ENCODE results near the gene DNER. TPM values are rescaled to one million over a fixed set of nuclear protein-coding genes. Genes with fewer than 3 reads are reported as not detected.

The DNER gene
- total and polyA plus RNA-seq, 2 experiments from 2014 or later, result 4.7 to 8.8 TPM

DNA sequence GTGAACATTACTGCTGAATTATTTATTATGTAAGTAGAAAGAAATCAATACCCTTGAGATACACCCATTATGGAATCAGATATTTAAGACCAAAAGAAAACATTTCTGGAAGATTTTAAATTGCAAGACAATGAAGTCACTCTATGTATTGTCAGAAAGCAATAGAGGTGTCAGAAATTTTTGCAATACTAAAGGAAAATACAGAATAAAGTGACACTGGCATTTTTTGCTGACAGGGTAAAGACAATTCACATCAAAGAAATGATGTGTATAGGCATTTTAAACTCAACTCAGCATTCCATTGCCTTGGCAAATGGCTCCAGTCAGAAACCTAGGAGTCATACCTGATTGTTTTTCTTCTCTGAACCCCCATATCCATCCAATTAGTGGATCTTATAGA, 252.2 kb downstream of the DNER start:
- Mint-ChIP-seq H3K36me3 (ENCODE audit: low read depth) (no peaks in the 10 kb centered on the region), H3K4me1 (no peaks in the 10 kb centered on the region), H3K27me3 (ENCODE audit: insufficient read depth, low read depth, poor library complexity) (peaks cover 3% of the 10 kb centered on the region), H3K9me3 (no peaks in the 10 kb centered on the region), H3K27ac (no peak overlapping the region), H3K4me3 (no peak overlapping the region)
- Histone ChIP-seq H2AFZ (no peak overlapping the region), H3K4me2 (no peak overlapping the region), H3K27ac (ENCODE audit: low read depth) (no peak overlapping the region), H3K4me1 (ENCODE audit: insufficient read depth) (no peaks in the 10 kb centered on the region), H3F3A (replicated peaks; ENCODE audit: low read depth) (no peaks in the 10 kb centered on the region), H4K20me1 (replicated peaks; ENCODE audit: insufficient read depth) (no peaks in the 10 kb centered on the region), H3K9me2 (ENCODE audit: insufficient read depth) (no peaks in the 10 kb centered on the region), H3K36me3 (ENCODE audit: insufficient read depth) (no peaks in the 10 kb centered on the region), H3K4me3 (no peak overlapping the region), H3K27me3 (ENCODE audit: insufficient read depth) (no peaks in the 10 kb centered on the region), H3K79me2 (replicated peaks; ENCODE audit: insufficient read depth) (no peaks in the 10 kb centered on the region)
- TF ChIP-seq CREB1 (CRISPR knock-in tag; IDR thresholded peaks at IDR 0.05; ENCODE audit: low read depth), result no peak
- TF ChIP-seq STAT1 (IDR thresholded peaks at IDR 0.05; ENCODE audit: unreplicated experiment), result no peak
- TF ChIP-seq, protein P1, sequence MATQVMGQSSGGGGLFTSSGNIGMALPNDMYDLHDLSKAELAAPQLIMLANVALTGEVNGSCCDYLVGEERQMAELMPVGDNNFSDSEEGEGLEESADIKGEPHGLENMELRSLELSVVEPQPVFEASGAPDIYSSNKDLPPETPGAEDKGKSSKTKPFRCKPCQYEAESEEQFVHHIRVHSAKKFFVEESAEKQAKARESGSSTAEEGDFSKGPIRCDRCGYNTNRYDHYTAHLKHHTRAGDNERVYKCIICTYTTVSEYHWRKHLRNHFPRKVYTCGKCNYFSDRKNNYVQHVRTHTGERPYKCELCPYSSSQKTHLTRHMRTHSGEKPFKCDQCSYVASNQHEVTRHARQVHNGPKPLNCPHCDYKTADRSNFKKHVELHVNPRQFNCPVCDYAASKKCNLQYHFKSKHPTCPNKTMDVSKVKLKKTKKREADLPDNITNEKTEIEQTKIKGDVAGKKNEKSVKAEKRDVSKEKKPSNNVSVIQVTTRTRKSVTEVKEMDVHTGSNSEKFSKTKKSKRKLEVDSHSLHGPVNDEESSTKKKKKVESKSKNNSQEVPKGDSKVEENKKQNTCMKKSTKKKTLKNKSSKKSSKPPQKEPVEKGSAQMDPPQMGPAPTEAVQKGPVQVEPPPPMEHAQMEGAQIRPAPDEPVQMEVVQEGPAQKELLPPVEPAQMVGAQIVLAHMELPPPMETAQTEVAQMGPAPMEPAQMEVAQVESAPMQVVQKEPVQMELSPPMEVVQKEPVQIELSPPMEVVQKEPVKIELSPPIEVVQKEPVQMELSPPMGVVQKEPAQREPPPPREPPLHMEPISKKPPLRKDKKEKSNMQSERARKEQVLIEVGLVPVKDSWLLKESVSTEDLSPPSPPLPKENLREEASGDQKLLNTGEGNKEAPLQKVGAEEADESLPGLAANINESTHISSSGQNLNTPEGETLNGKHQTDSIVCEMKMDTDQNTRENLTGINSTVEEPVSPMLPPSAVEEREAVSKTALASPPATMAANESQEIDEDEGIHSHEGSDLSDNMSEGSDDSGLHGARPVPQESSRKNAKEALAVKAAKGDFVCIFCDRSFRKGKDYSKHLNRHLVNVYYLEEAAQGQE (IDR thresholded peaks at IDR 0.05; ENCODE audit: unreplicated experiment), result no peak
- TF ChIP-seq, protein P2, sequence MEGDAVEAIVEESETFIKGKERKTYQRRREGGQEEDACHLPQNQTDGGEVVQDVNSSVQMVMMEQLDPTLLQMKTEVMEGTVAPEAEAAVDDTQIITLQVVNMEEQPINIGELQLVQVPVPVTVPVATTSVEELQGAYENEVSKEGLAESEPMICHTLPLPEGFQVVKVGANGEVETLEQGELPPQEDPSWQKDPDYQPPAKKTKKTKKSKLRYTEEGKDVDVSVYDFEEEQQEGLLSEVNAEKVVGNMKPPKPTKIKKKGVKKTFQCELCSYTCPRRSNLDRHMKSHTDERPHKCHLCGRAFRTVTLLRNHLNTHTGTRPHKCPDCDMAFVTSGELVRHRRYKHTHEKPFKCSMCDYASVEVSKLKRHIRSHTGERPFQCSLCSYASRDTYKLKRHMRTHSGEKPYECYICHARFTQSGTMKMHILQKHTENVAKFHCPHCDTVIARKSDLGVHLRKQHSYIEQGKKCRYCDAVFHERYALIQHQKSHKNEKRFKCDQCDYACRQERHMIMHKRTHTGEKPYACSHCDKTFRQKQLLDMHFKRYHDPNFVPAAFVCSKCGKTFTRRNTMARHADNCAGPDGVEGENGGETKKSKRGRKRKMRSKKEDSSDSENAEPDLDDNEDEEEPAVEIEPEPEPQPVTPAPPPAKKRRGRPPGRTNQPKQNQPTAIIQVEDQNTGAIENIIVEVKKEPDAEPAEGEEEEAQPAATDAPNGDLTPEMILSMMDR (conservative IDR thresholded peaks at IDR 0.05; ENCODE audit: low read depth in 2 of 2), result no peak
- TF ChIP-seq, protein P3, sequence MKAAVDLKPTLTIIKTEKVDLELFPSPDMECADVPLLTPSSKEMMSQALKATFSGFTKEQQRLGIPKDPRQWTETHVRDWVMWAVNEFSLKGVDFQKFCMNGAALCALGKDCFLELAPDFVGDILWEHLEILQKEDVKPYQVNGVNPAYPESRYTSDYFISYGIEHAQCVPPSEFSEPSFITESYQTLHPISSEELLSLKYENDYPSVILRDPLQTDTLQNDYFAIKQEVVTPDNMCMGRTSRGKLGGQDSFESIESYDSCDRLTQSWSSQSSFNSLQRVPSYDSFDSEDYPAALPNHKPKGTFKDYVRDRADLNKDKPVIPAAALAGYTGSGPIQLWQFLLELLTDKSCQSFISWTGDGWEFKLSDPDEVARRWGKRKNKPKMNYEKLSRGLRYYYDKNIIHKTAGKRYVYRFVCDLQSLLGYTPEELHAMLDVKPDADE (IDR thresholded peaks at IDR 0.05), result no peak
- TF ChIP-seq POLR2AphosphoS5 (IDR thresholded peaks at IDR 0.05; ENCODE audit: low read depth), result no peak
- TF ChIP-seq JUNB (IDR thresholded peaks at IDR 0.05; ENCODE audit: unreplicated experiment), result no peak
- no peak for TF ChIP-seq EZH2 (IDR thresholded peaks at IDR 0.05; ENCODE audit: low read depth, unreplicated experiment)
- no peak for TF ChIP-seq NANOG (IDR thresholded peaks at IDR 0.05; ENCODE audit: borderline replicate concordance)
- no peak for TF ChIP-seq EZH2phosphoT487 (IDR thresholded peaks at IDR 0.05; ENCODE audit: unreplicated experiment)
- TF ChIP-seq, protein P4, sequence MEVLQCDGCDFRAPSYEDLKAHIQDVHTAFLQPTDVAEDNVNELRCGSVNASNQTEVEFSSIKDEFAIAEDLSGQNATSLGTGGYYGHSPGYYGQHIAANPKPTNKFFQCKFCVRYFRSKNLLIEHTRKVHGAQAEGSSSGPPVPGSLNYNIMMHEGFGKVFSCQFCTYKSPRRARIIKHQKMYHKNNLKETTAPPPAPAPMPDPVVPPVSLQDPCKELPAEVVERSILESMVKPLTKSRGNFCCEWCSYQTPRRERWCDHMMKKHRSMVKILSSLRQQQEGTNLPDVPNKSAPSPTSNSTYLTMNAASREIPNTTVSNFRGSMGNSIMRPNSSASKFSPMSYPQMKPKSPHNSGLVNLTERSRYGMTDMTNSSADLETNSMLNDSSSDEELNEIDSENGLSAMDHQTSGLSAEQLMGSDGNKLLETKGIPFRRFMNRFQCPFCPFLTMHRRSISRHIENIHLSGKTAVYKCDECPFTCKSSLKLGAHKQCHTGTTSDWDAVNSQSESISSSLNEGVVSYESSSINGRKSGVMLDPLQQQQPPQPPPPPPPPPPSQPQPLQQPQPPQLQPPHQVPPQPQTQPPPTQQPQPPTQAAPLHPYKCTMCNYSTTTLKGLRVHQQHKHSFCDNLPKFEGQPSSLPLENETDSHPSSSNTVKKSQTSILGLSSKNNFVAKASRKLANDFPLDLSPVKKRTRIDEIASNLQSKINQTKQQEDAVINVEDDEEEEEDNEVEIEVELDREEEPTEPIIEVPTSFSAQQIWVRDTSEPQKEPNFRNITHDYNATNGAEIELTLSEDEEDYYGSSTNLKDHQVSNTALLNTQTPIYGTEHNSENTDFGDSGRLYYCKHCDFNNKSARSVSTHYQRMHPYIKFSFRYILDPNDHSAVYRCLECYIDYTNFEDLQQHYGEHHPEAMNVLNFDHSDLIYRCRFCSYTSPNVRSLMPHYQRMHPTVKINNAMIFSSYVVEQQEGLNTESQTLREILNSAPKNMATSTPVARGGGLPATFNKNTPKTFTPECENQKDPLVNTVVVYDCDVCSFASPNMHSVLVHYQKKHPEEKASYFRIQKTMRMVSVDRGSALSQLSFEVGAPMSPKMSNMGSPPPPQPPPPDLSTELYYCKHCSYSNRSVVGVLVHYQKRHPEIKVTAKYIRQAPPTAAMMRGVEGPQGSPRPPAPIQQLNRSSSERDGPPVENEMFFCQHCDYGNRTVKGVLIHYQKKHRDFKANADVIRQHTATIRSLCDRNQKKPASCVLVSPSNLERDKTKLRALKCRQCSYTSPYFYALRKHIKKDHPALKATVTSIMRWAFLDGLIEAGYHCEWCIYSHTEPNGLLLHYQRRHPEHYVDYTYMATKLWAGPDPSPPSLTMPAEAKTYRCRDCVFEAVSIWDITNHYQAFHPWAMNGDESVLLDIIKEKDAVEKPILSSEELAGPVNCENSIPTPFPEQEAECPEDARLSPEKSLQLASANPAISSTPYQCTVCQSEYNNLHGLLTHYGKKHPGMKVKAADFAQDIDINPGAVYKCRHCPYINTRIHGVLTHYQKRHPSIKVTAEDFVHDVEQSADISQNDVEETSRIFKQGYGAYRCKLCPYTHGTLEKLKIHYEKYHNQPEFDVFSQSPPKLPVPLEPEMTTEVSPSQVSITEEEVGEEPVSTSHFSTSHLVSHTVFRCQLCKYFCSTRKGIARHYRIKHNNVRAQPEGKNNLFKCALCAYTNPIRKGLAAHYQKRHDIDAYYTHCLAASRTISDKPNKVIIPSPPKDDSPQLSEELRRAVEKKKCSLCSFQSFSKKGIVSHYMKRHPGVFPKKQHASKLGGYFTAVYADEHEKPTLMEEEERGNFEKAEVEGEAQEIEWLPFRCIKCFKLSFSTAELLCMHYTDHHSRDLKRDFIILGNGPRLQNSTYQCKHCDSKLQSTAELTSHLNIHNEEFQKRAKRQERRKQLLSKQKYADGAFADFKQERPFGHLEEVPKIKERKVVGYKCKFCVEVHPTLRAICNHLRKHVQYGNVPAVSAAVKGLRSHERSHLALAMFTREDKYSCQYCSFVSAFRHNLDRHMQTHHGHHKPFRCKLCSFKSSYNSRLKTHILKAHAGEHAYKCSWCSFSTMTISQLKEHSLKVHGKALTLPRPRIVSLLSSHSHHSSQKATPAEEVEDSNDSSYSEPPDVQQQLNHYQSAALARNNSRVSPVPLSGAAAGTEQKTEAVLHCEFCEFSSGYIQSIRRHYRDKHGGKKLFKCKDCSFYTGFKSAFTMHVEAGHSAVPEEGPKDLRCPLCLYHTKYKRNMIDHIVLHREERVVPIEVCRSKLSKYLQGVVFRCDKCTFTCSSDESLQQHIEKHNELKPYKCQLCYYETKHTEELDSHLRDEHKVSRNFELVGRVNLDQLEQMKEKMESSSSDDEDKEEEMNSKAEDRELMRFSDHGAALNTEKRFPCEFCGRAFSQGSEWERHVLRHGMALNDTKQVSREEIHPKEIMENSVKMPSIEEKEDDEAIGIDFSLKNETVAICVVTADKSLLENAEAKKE (CRISPR knock-in tag; IDR thresholded peaks at IDR 0.05), result no peak
- TF ChIP-seq ZNF114 (CRISPR knock-in tag; IDR thresholded peaks at IDR 0.05), result no peak
- TF ChIP-seq ZNF331 (CRISPR knock-in tag; IDR thresholded peaks at IDR 0.05; ENCODE audit: low read depth), result no peak
- DNase-seq (ENCODE audit: low spot score), result no peak
- ATAC-seq, result no peak

All from GM23338 (cell line).